Inflammatory macrophage treated with lipopolysaccharide for 4 hours (primary cell): ENCODE data around the gene BEST1.

Experiments used
- DNase-seq: peaks from one replicate; pipeline ENCODE4 v3.0.0-alpha.2; 2020

BEST1 gene

GRCh38 chr11:61950035-61950547 lies at the start of gene BEST1:
Gene BEST1 (plus strand): TSS chr11:61950351. CDS start chr11:61951807, 1,456 bp downstream.
- no peak for DNase-seq

GRCh38 chr11:61901397-61901796 lies 48.8 kb upstream of the BEST1 start:
- DNase-seq, result no peak

GRCh38 chr11:61902313-61902712 lies 47.8 kb upstream of the BEST1 start:
- DNase-seq, result no peak

- no peak for DNase-seq
Measured at GRCh38 chr11:61903845-61904244, 46.3 kb upstream of the BEST1 start.

GRCh38 chr11:61904539-61905048 lies 45.6 kb upstream of the BEST1 start:
- no peak for DNase-seq

- DNase-seq, result no peak
Measured at GRCh38 chr11:61905067-61905696, 45.0 kb upstream of the BEST1 start.

- DNase-seq, result no peak
Measured at GRCh38 chr11:61905801-61906521, 44.2 kb upstream of the BEST1 start.

- DNase-seq, result no peak
Measured at GRCh38 chr11:61906522-61906909, 43.6 kb upstream of the BEST1 start.

GRCh38 chr11:61907282-61907681 lies 42.9 kb upstream of the BEST1 start:
- DNase-seq, result no peak

GRCh38 chr11:61907871-61908729 lies 42.1 kb upstream of the BEST1 start:
- DNase-seq, result no peak

- DNase-seq, result no peak
Measured at GRCh38 chr11:61908730-61909316, 41.3 kb upstream of the BEST1 start.

- no peak for DNase-seq
Measured at GRCh38 chr11:61910187-61911127, 39.7 kb upstream of the BEST1 start.

- no peak for DNase-seq
Measured at GRCh38 chr11:61911128-61911700, 38.9 kb upstream of the BEST1 start.

- DNase-seq, result no peak
Measured at GRCh38 chr11:61911701-61912529, 38.2 kb upstream of the BEST1 start.

- DNase-seq, result peak; percentile 89
Measured at GRCh38 chr11:61912530-61912898, 37.6 kb upstream of the BEST1 start.

- DNase-seq, result no peak
Measured at GRCh38 chr11:61912991-61913698, 37.0 kb upstream of the BEST1 start.

- no peak for DNase-seq
Measured at GRCh38 chr11:61913699-61914395, 36.3 kb upstream of the BEST1 start.

GRCh38 chr11:61914471-61915171 lies 35.5 kb upstream of the BEST1 start:
- DNase-seq, result no peak
